Tibial nerve (tissue), 4 donors: Measurements from ENCODE around the gene ZSWIM6.

Experiments used
- CTCF ChIP-seq, 5 experiments: fragments of 200-600 bp in 3 of 5; fragments of 450-650 bp in 2 of 5; sonication (generic) in 3 of 5; IDR thresholded peaks; one replicate each; pipeline ENCODE4 v1.5.1; 2016 to 2019; ENCODE audit warnings: antibody characterized with exemption in 5 of 5, mild to moderate bottlenecking in 3 of 5, moderate library complexity in 2 of 5
- EP300 ChIP-seq, 2 donors: sonication (generic); formaldehyde crosslinking; IDR thresholded peaks; one replicate each; pipeline ENCODE4 v1.6.1; 2017; ENCODE audit warnings: antibody characterized with exemption in 2 of 2, mild to moderate bottlenecking in 1 of 2
- POLR2A ChIP-seq, 2 donors: fragments of 450-650 bp; IDR thresholded peaks; one replicate each; pipeline ENCODE4 v1.6.1; 2017; ENCODE audit warnings: antibody characterized with exemption in 2 of 2, mild to moderate bottlenecking in 2 of 2, moderate library complexity in 2 of 2

- TF ChIP-seq CTCF (IDR thresholded peaks at IDR 0.05): no peak
- TF ChIP-seq POLR2A (IDR thresholded peaks at IDR 0.05): no peak
- TF ChIP-seq EP300 (IDR thresholded peaks at IDR 0.05): no peak
These were observed 47.6 kb downstream of the ZSWIM6 start for GRCh38 chr5:61379677-61380076.
